Stimulated activated CD8-positive, alpha-beta memory T cell treated with anti-CD3 and anti-CD28 coated beads, Interleukin-4, amount 100 ng/mL, for 1 hour (primary cell): ENCODE data around the gene RPL27.
A peak's percentile ranks its signal among the peaks of the same experiment; 100 is the strongest.

Experiments
- DNase-seq, 2 donors: peaks; one replicate each; pipeline ENCODE4 v3.0.0-alpha.2; 2020; ENCODE audit warnings: low read depth in 2 of 2, low spot score in 1 of 2

The RPL27 gene

GRCh38 chr17:43020789-43021740 is 22.8 kb downstream of the RPL27 start:
- no peak for DNase-seq

GRCh38 chr17:43021741-43022512 is 23.7 kb downstream of the RPL27 start, which contains the start of gene VAT1:
VAT1 (minus strand) TSS chr17:43022385; CDS start chr17:43022322, 63 bp downstream.
- peak in 1 of 2 donors; percentile 33 for DNase-seq

GRCh38 chr17:43024407-43025289 is 26.4 kb downstream of the RPL27 start, which contains the start of gene RND2:
RND2 (plus strand) TSS chr17:43025231; CDS start chr17:43025348, 117 bp downstream.
- DNase-seq, result peak; percentile 41 to 68

GRCh38 chr17:43025290-43025657 is 27.1 kb downstream of the RPL27 start:
- no peak for DNase-seq

- DNase-seq, result no peak
These were observed 27.7 kb downstream of the RPL27 start for GRCh38 chr17:43025766-43026537.

- DNase-seq, result no peak
These were observed 28.4 kb downstream of the RPL27 start for GRCh38 chr17:43026595-43026994.

- DNase-seq, result no peak
These were observed 29.1 kb downstream of the RPL27 start for GRCh38 chr17:43027091-43028032.

- DNase-seq, result no peak
These were observed 30.1 kb downstream of the RPL27 start for GRCh38 chr17:43028221-43028861.

GRCh38 chr17:43030137-43030767 is 32.0 kb downstream of the RPL27 start:
- DNase-seq, result no peak

GRCh38 chr17:43031666-43032065 is 33.4 kb downstream of the RPL27 start:
- no peak for DNase-seq

- DNase-seq, result no peak
These were observed 36.0 kb downstream of the RPL27 start for GRCh38 chr17:43033948-43034881.

- no peak for DNase-seq
These were observed 36.7 kb downstream of the RPL27 start for GRCh38 chr17:43034894-43035293.

- DNase-seq, result no peak
These were observed 41.4 kb downstream of the RPL27 start for GRCh38 chr17:43039646-43040045.

- DNase-seq, result no peak
These were observed 42.4 kb downstream of the RPL27 start for GRCh38 chr17:43040655-43041054.

GRCh38 chr17:43042025-43042628 is 43.9 kb downstream of the RPL27 start:
- DNase-seq, result no peak

GRCh38 chr17:43043307-43043706 is 45.1 kb downstream of the RPL27 start:
- DNase-seq, result no peak

- DNase-seq, result no peak
These were observed 45.8 kb downstream of the RPL27 start for GRCh38 chr17:43044024-43044423.
